Keratinocyte (primary cell): ENCODE measurements around the gene RNASE9. TPM values are rescaled to one million over a fixed set of nuclear protein-coding genes. Genes with fewer than 3 reads are reported as not detected.

Experiments used
- DNase-seq: peaks from one replicate; pipeline ENCODE4 v3.0.0-alpha.2; 2011; ENCODE audit warnings: low read depth, missing footprints, low spot score
- FAIRE-seq: peaks from 2 replicates; lab custom pipeline; 2011; peaks lifted over from hg19 to GRCh38; lab: Jason Lieb, UNC
- H2AFZ ChIP-seq: 2 replicates; pipeline ENCODE4 v1.6.0; 2012; ENCODE audit warnings: low read length, control low read depth, inconsistent platforms; ENCODE audit not compliant: control insufficient read depth
- H3K27ac ChIP-seq: 2 replicates; pipeline ENCODE4 v1.5.1; 2011; ENCODE audit warnings: low read length; ENCODE audit not compliant: control insufficient read depth, insufficient read depth
- H3K27me3 ChIP-seq: 3 replicates; pipeline ENCODE4 v1.6.0; 2011; ENCODE audit warnings: low read length; ENCODE audit not compliant: control insufficient read depth, insufficient read depth; ENCODE audit errors: extremely low read depth
- H3K36me3 ChIP-seq, 2 experiments: 2 replicates in 1 of 2; 3 replicates in 1 of 2; pipeline ENCODE4 v1.5.1; 2011; ENCODE audit warnings: low read length in 2 of 2, mild to moderate bottlenecking in 1 of 2; ENCODE audit not compliant: control insufficient read depth in 2 of 2, insufficient read depth in 2 of 2; ENCODE audit errors: extremely low read depth in 1 of 2
- H3K4me1 ChIP-seq: 3 replicates; pipeline ENCODE4 v1.5.1; 2011; ENCODE audit warnings: low read length; ENCODE audit not compliant: control insufficient read depth, insufficient read depth; ENCODE audit errors: extremely low read depth
- H3K4me2 ChIP-seq: 3 replicates; pipeline ENCODE4 v1.6.0; 2011; ENCODE audit warnings: low read depth, low read length; ENCODE audit not compliant: control insufficient read depth, insufficient read depth; ENCODE audit errors: extremely low read depth
- H3K4me3 ChIP-seq, 3 experiments: fragments of 200-600 bp in 1 of 3; sonication (generic) in 1 of 3; 2 replicates in 2 of 3; 3 replicates in 1 of 3; pipeline ENCODE4 v1.5.1; 2011 to 2016; ENCODE audit warnings: low read length in 3 of 3, mild to moderate bottlenecking in 3 of 3, control low read depth in 2 of 3, inconsistent platforms in 1 of 3, low read depth in 1 of 3, mixed read lengths in 1 of 3, mixed run types in 1 of 3, moderate library complexity in 1 of 3; ENCODE audit not compliant: control insufficient read depth in 2 of 3, insufficient read depth in 2 of 3; ENCODE audit errors: extremely low read depth in 1 of 3
- H3K79me2 ChIP-seq: 2 replicates; pipeline ENCODE4 v1.6.0; 2012; ENCODE audit warnings: low read length; ENCODE audit not compliant: control insufficient read depth, insufficient read depth
- H3K9ac ChIP-seq: 3 replicates; pipeline ENCODE4 v1.6.0; 2011; ENCODE audit warnings: low read length; ENCODE audit not compliant: control insufficient read depth, insufficient read depth; ENCODE audit errors: extremely low read depth
- H3K9me1 ChIP-seq: 3 replicates; pipeline ENCODE4 v1.6.0; 2011; ENCODE audit warnings: low read length; ENCODE audit not compliant: control insufficient read depth, insufficient read depth; ENCODE audit errors: extremely low read depth
- H3K9me3 ChIP-seq: 2 replicates; pipeline ENCODE4 v1.5.1; 2012; ENCODE audit warnings: low read depth, low read length; ENCODE audit not compliant: control insufficient read depth
- H4K20me1 ChIP-seq: 3 replicates; pipeline ENCODE4 v1.6.0; 2011; ENCODE audit warnings: low read length; ENCODE audit not compliant: control insufficient read depth, insufficient read depth; ENCODE audit errors: extremely low read depth
- CTCF ChIP-seq, 3 experiments: IDR thresholded peaks in 1 of 3; conservative IDR thresholded peaks in 1 of 3; optimal IDR thresholded peaks in 1 of 3; 2 replicates in 2 of 3; 3 replicates in 1 of 3; pipeline versions ENCODE3 to v1.5.1; 2011; ENCODE audit warnings: low read length in 3 of 3, mild to moderate bottlenecking in 3 of 3, moderate library complexity in 2 of 3, control low read depth in 1 of 3, inconsistent platforms in 1 of 3; ENCODE audit not compliant: insufficient read depth in 2 of 3; ENCODE audit errors: extremely low read depth in 1 of 3
- EZH2 ChIP-seq: IDR thresholded peaks from one replicate; pipeline ENCODE4 v1.6.1; 2012; ENCODE audit warnings: inconsistent platforms, mild to moderate bottlenecking, low read length, moderate library complexity
- dilution Hi-C: fragments of 300-500 bp; cut with MboI; formaldehyde crosslinking; loops from one replicate; pipeline ENCODE4 v1.7.0; 2020; ENCODE audit warnings: low sequenced_read_pairs; ENCODE audit not compliant: extremely low pct_ligation_motif_present
- polyA plus RNA-seq, 5 experiments: library from polyadenylated mRNA; depleted of rRNA in 3 of 5; stranded (reverse) in 3 of 5; stranded (forward) in 1 of 5; unstranded in 1 of 5; fragments of >200 nt; gene quantifications; 1 replicate in 1 of 5; 2 replicates in 3 of 5; 3 replicates in 1 of 5; pipeline versions ENCODE4 v1.2.1 to v1.2.3, GENCODE V29; 2011 to 2012; ENCODE audit warnings: missing spikeins in 2 of 5, low read depth in 1 of 5, low replicate concordance in 1 of 5

RNASE9 gene
- polyA plus RNA-seq, 1 donor (not counting 4 experiments of a cell fraction or from before 2014, with no cell fraction given), result not detected

GRCh38 chr14:20553024-20553423 is 7.8 kb downstream of the RNASE9 start:
- H2AFZ ChIP-seq, result no peak overlapping the region
- H3K4me3 ChIP-seq, result no peak overlapping the region
- H3K4me2 ChIP-seq, result no peak overlapping the region
- no peak overlapping the region for H3K27ac ChIP-seq
- H3K79me2 ChIP-seq, result no peaks in the 10 kb centered on the region
- DNase-seq (no peak), FAIRE-seq (no peak)
- H3K9me3 ChIP-seq, result no peaks in the 10 kb centered on the region
- no peaks in the 10 kb centered on the region for H3K9me1 ChIP-seq
- no peaks in the 10 kb centered on the region for H3K4me1 ChIP-seq
- no peaks in the 10 kb centered on the region for H3K27me3 ChIP-seq
- H4K20me1 ChIP-seq, result no peaks in the 10 kb centered on the region
- H3K9ac ChIP-seq, result no peak overlapping the region
- TF ChIP-seq CTCF (optimal IDR thresholded peaks at IDR 0.05 in 1 of 3, IDR thresholded peaks at IDR 0.05 in 1 of 3, conservative IDR thresholded peaks at IDR 0.05 in 1 of 3; ENCODE audit: extremely low read depth in 1 of 3, insufficient read depth in 2 of 3, low read length in 3 of 3) (no peak), EZH2 (no peak)
- no peaks in the 10 kb centered on the region for H3K36me3 ChIP-seq
- dilution Hi-C loops, result no loop called here

- Histone ChIP-seq H3K4me2 (no peak overlapping the region), H3K27me3 (no peaks in the 10 kb centered on the region), H3K27ac (no peak overlapping the region), H3K9ac (no peak overlapping the region), H3K79me2 (no peaks in the 10 kb centered on the region), H4K20me1 (no peaks in the 10 kb centered on the region), H2AFZ (no peak overlapping the region), H3K9me1 (no peaks in the 10 kb centered on the region), H3K9me3 (no peaks in the 10 kb centered on the region), H3K4me3 (no peak overlapping the region), H3K4me1 (no peaks in the 10 kb centered on the region), H3K36me3 (no peaks in the 10 kb centered on the region)
- FAIRE-seq (no peak), DNase-seq (no peak)
- dilution Hi-C loops, result no loop called here
- TF ChIP-seq EZH2, result no peak
- TF ChIP-seq CTCF (optimal IDR thresholded peaks at IDR 0.05 in 1 of 3, IDR thresholded peaks at IDR 0.05 in 1 of 3, conservative IDR thresholded peaks at IDR 0.05 in 1 of 3; ENCODE audit: extremely low read depth in 1 of 3, insufficient read depth in 2 of 3, low read length in 3 of 3), result no peak
These were observed 9.2 kb downstream of the RNASE9 start for GRCh38 chr14:20551606-20552005.
